Peyer's patch (tissue), 4 donors: Measurements from ENCODE around the gene LRIG1. TPM values are rescaled to one million over a fixed set of nuclear protein-coding genes. Genes with fewer than 3 reads are reported as not detected.
A peak's percentile ranks its signal among the peaks of the same experiment; 100 is the strongest.

ENCODE experiments used
- DNase-seq, 3 donors: peaks; one replicate each; pipeline ENCODE4 v3.0.0-alpha.2; 2017 to 2019
- H3K27ac ChIP-seq, 4 donors: fragments of 200-600 bp; sonication (generic); one replicate each; pipeline ENCODE4 v1.5.1; 2016 to 2019
- H3K27me3 ChIP-seq, 2 donors: fragments of 200-600 bp; sonication (generic); one replicate each; pipeline ENCODE4 v1.5.1; 2019
- H3K36me3 ChIP-seq, 3 donors: fragments of 200-600 bp; sonication (generic); one replicate each; pipeline ENCODE4 v1.5.1; 2016 to 2019
- H3K4me1 ChIP-seq, 4 donors: fragments of 200-600 bp; sonication (generic); one replicate each; pipeline ENCODE4 v1.5.1; 2016 to 2019
- H3K4me3 ChIP-seq, 4 donors: fragments of 200-600 bp; sonication (generic); 1 replicate in 3 of 4; 2 replicates in 1 of 4; pipeline ENCODE4 v1.5.1; 2016 to 2019; ENCODE audit warnings: mild to moderate bottlenecking in 1 of 4
- H3K9me3 ChIP-seq, 4 donors: fragments of 200-600 bp; sonication (generic); one replicate each; pipeline ENCODE4 v1.5.1; 2016 to 2019; ENCODE audit warnings: mild to moderate bottlenecking in 1 of 4
- POLR2A ChIP-seq, 2 donors: fragments of 450-650 bp; IDR thresholded peaks; one replicate each; pipeline ENCODE4 v1.5.1; 2017; ENCODE audit warnings: antibody characterized with exemption in 2 of 2, mild to moderate bottlenecking in 2 of 2, moderate library complexity in 2 of 2
- total RNA-seq, 4 donors: library from RNA; depleted of rRNA; stranded (reverse); fragments of >200 nt; gene quantifications; one replicate each; pipeline ENCODE4 v1.1.0, GENCODE V29; 2016
- TF ChIP-seq, protein P1 (sequence below), 6 experiments: fragments of 450-650 bp in 4 of 6; fragments of 200-600 bp in 2 of 6; sonication (generic) in 1 of 6; IDR thresholded peaks; one replicate each; pipeline ENCODE4 v1.5.1; 2017 to 2019; ENCODE audit warnings: antibody characterized with exemption in 6 of 6, mild to moderate bottlenecking in 3 of 6, moderate library complexity in 1 of 6

Gene LRIG1
- total RNA-seq, 4 donors from 2014 or later, result 28.5 to 65.2 (median 59.2) TPM

DNA sequence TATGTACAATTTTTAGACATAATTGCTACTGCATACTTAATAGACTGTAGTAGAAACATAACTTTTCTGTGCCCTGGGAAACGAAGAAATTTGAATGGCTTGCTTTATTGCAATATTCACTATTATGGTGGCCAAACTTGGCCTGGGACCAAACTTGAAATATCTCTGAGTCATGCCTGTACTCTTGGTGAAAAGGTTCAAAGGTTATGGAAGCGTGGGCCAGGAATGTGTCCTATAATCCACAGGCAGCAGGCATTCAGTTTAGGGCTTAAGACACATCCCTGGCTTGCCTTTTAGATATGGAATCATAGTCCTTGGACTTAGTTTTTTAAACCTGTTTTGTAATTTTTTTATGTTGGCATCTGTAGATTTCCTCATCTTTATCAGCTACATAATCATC, 124.3 kb downstream of the LRIG1 start:
- H3K4me3 ChIP-seq, result no peak overlapping the region
- peak overlapping the region in 1 of 4 donors; percentile 36 for H3K27ac ChIP-seq
- no peaks in the 10 kb centered on the region for H3K9me3 ChIP-seq
- DNase-seq, result peak in 1 of 3 donors; percentile 84
- no peak for TF ChIP-seq POLR2A (IDR thresholded peaks at IDR 0.05)
- TF ChIP-seq, protein P1, sequence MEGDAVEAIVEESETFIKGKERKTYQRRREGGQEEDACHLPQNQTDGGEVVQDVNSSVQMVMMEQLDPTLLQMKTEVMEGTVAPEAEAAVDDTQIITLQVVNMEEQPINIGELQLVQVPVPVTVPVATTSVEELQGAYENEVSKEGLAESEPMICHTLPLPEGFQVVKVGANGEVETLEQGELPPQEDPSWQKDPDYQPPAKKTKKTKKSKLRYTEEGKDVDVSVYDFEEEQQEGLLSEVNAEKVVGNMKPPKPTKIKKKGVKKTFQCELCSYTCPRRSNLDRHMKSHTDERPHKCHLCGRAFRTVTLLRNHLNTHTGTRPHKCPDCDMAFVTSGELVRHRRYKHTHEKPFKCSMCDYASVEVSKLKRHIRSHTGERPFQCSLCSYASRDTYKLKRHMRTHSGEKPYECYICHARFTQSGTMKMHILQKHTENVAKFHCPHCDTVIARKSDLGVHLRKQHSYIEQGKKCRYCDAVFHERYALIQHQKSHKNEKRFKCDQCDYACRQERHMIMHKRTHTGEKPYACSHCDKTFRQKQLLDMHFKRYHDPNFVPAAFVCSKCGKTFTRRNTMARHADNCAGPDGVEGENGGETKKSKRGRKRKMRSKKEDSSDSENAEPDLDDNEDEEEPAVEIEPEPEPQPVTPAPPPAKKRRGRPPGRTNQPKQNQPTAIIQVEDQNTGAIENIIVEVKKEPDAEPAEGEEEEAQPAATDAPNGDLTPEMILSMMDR (IDR thresholded peaks at IDR 0.05), result no peak
- H3K36me3 ChIP-seq, result peaks cover 0 to 45% (median 0%) of the 10 kb centered on the region in 3 donors
- H3K27me3 ChIP-seq, result no peaks in the 10 kb centered on the region
- H3K4me1 ChIP-seq, result peaks cover 0 to 12% (median 3%) of the 10 kb centered on the region in 4 donors

DNA sequence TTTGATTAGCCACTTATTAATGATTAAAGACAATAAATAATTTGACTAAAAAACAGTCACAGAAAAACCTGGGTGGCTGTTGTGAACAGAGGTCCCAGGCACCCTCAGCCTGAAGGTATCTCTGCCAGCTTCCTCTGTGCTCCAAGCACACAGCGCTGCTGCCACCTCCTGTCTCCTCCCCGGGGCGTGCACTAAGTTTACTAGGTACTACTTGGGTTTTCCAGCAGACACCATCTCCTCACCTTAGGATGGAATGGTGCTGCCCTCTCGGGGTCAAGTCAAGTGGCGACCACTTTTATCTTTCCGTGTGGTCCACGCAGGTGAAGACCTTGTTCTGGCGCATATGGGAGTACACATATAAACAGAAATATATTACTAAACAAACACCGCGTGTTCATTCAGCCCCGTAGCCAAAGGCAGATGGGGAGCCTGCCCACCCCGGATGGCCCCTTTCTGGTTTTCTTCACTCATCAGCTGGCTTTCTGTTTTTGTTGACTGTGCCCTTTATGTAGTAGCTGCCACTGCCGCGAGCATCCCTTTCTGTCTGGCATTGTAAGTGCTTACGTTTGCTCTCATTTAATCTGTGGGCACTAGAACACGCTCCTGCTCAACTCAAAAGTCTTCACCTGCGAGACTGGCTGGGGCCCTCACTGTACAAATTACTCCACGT, 128.0 kb downstream of the LRIG1 start:
- no peaks in the 10 kb centered on the region for H3K9me3 ChIP-seq
- no peak for TF ChIP-seq POLR2A (IDR thresholded peaks at IDR 0.05)
- TF ChIP-seq, protein P1 (IDR thresholded peaks at IDR 0.05), result peak in 3 of 6 experiments; percentile 21 to 43 (median 35)
- H3K27ac ChIP-seq, result no peak overlapping the region
- DNase-seq, result peak in 1 of 3 donors; percentile 61
- no peaks in the 10 kb centered on the region for H3K27me3 ChIP-seq
- H3K4me3 ChIP-seq, result no peak overlapping the region
- peaks cover 0 to 11% (median 0%) of the 10 kb centered on the region in 3 donors for H3K36me3 ChIP-seq
- peaks cover 0 to 11% (median 3%) of the 10 kb centered on the region in 4 donors for H3K4me1 ChIP-seq

GRCh38 chr3:66371432-66371831, 129.4 kb downstream of the LRIG1 start:
- H3K27me3 ChIP-seq, result no peaks in the 10 kb centered on the region
- no peak for TF ChIP-seq POLR2A (IDR thresholded peaks at IDR 0.05)
- TF ChIP-seq, protein P1 (IDR thresholded peaks at IDR 0.05), result no peak
- no peak for DNase-seq
- peaks cover 0 to 8% (median 0%) of the 10 kb centered on the region in 3 donors for H3K36me3 ChIP-seq
- H3K4me3 ChIP-seq, result no peak overlapping the region
- H3K27ac ChIP-seq, result no peak overlapping the region
- no peaks in the 10 kb centered on the region for H3K4me1 ChIP-seq
- H3K9me3 ChIP-seq, result no peaks in the 10 kb centered on the region

DNA sequence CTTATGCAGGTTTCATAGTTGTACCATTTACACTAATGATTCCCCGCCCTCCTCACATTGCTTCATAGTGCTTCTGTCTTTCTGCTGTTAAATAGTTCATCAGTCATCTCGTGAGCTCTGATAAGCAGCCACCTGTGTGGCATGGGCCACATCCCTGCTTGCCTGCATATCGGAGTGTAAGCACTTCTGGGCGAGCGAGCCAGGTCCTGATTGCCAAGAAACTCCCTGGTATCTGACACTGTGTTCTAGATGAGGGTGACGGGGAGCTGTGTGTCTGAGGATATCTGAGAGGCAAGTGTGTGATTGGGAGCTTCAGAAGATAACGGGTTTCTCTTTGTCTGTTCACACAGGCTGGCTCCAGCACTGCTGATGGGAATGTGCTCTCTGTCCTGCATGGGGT, 130.6 kb downstream of the LRIG1 start:
- TF ChIP-seq POLR2A (IDR thresholded peaks at IDR 0.05), result no peak
- TF ChIP-seq, protein P1 (IDR thresholded peaks at IDR 0.05), result no peak

DNA sequence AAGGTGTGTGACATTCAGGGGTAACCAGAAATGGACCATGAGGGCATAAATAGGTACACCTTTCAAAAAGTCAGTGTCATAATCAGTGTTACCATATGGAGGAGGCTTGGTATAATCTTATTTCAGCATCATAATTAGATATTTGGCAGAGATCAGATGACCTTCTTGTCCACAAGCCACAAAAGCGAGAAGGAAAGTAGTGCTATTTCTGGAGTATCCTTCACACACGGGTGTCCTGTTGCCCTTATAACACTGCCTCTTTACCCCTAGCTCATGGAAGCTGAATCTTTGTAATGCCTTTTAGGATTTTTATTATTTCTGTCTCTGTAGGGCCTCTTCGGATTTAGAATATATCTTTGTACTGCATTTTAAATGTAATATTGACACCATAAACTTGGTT, 132.8 kb downstream of the LRIG1 start:
- DNase-seq, result no peak
- H3K27me3 ChIP-seq, result no peaks in the 10 kb centered on the region
- H3K36me3 ChIP-seq, result peaks cover 0 to 4% (median 0%) of the 10 kb centered on the region in 3 donors
- no peak overlapping the region for H3K4me3 ChIP-seq
- no peaks in the 10 kb centered on the region for H3K4me1 ChIP-seq
- no peaks in the 10 kb centered on the region for H3K9me3 ChIP-seq
- no peak overlapping the region for H3K27ac ChIP-seq
- TF ChIP-seq, protein P1 (IDR thresholded peaks at IDR 0.05), result no peak
- TF ChIP-seq POLR2A (IDR thresholded peaks at IDR 0.05), result no peak

More for the DNA sequence above, 130.6 kb downstream of the LRIG1 start:
- Histone ChIP-seq H3K27ac (no peak overlapping the region), H3K4me3 (no peak overlapping the region), H3K27me3 (no peaks in the 10 kb centered on the region), H3K4me1 (no peaks in the 10 kb centered on the region), H3K9me3 (no peaks in the 10 kb centered on the region), H3K36me3 (peaks cover 0 to 8% (median 0%) of the 10 kb centered on the region in 3 donors)
- DNase-seq, result no peak
